Ectodermal cell (in vitro differentiated cells): Measurements from ENCODE around the gene KLHL29.

Experiments used
- H3K27ac ChIP-seq: 2 replicates; pipeline ENCODE4 v1.7.0; 2013; ENCODE audit warnings: mild to moderate bottlenecking, low read depth, low read length; ENCODE audit not compliant: insufficient read depth, poor library complexity, severe bottlenecking
- H3K27me3 ChIP-seq: 2 replicates; pipeline ENCODE4 v1.7.0; 2013; ENCODE audit warnings: mild to moderate bottlenecking, low read length; ENCODE audit not compliant: insufficient read depth, control insufficient read depth, poor library complexity, severe bottlenecking
- H3K36me3 ChIP-seq: one replicate; pipeline ENCODE4 v1.7.0; 2013; ENCODE audit warnings: low read length; ENCODE audit not compliant: control insufficient read depth, insufficient read depth
- H3K4me1 ChIP-seq: one replicate; pipeline ENCODE4 v1.7.0; 2013; ENCODE audit warnings: low read length; ENCODE audit not compliant: control insufficient read depth, insufficient read depth
- H3K4me3 ChIP-seq: 2 replicates; pipeline ENCODE4 v1.7.0; 2013; ENCODE audit warnings: low read depth, low read length, control low read depth; ENCODE audit not compliant: insufficient read depth
- H3K9me3 ChIP-seq: 2 replicates; pipeline ENCODE4 v1.7.0; 2013; ENCODE audit warnings: mild to moderate bottlenecking, low read length, moderate library complexity; ENCODE audit not compliant: control insufficient read depth
- whole genome bisulfite sequencing, 2 experiments: methylation state at CpG; one replicate each; pipeline ENCODE4 v1.1.7; 2013; ENCODE audit warnings: missing lambda C conversion rate in 2 of 2; 5-methylcytosine and 5-hydroxymethylcytosine counted together

Gene KLHL29

GRCh38 chr2:23630961-23631360, 246.0 kb downstream of the KLHL29 start:
- H3K4me3 ChIP-seq, result no peak overlapping the region
- peaks cover 18% of the 10 kb centered on the region for H3K4me1 ChIP-seq
- H3K36me3 ChIP-seq, result no peaks in the 10 kb centered on the region
- no peaks in the 10 kb centered on the region for H3K9me3 ChIP-seq
- no peak overlapping the region for H3K27ac ChIP-seq
- H3K27me3 ChIP-seq, result no peaks in the 10 kb centered on the region
- WGBS, 2 experiments, result 94 to 96% methylated on average over 5 to 6 of the region's 7 CpGs

- Histone ChIP-seq H3K27me3 (no peaks in the 10 kb centered on the region), H3K4me1 (peaks cover 18% of the 10 kb centered on the region), H3K9me3 (no peaks in the 10 kb centered on the region), H3K27ac (no peak overlapping the region), H3K4me3 (no peak overlapping the region), H3K36me3 (no peaks in the 10 kb centered on the region)
- WGBS, 2 experiments, result 89 to 92% methylated on average over 11 of the region's 11 CpGs
These were observed 246.4 kb downstream of the KLHL29 start for GRCh38 chr2:23631389-23631788.

DNA sequence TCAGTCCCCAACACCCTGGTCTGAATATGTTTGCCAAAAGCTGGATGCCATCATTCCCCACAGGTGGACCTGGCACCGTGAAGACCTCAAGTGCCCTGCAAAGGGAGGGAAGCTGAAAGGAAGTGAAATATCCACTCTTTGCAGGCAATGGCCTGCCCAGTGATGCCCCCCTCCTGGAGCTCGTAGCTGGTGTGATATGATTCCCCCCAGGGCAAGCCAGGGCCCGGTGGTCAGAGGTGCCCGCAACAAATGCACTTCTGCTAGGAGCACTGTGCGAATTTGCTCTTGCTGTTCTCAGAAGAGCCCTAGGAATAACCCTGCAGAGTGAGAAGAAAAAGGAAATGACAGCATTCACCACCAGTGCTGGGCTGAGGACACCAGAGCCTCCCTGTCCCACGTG, 247.4 kb downstream of the KLHL29 start:
- Histone ChIP-seq H3K36me3 (no peaks in the 10 kb centered on the region), H3K9me3 (no peaks in the 10 kb centered on the region), H3K4me3 (no peak overlapping the region), H3K27me3 (no peaks in the 10 kb centered on the region), H3K27ac (no peak overlapping the region), H3K4me1 (peaks cover 21% of the 10 kb centered on the region)
- whole genome bisulfite sequencing, 2 experiments, result 78% methylated on average over 6 of the region's 6 CpGs

GRCh38 chr2:23632831-23633395, 247.9 kb downstream of the KLHL29 start:
- no peaks in the 10 kb centered on the region for H3K27me3 ChIP-seq
- H3K4me1 ChIP-seq, result peaks cover 24% of the 10 kb centered on the region
- no peaks in the 10 kb centered on the region for H3K9me3 ChIP-seq
- H3K27ac ChIP-seq, result no peak overlapping the region
- no peaks in the 10 kb centered on the region for H3K36me3 ChIP-seq
- H3K4me3 ChIP-seq, result no peak overlapping the region
- WGBS, 2 experiments, result 94 to 97% methylated on average over 5 of the region's 5 CpGs

DNA sequence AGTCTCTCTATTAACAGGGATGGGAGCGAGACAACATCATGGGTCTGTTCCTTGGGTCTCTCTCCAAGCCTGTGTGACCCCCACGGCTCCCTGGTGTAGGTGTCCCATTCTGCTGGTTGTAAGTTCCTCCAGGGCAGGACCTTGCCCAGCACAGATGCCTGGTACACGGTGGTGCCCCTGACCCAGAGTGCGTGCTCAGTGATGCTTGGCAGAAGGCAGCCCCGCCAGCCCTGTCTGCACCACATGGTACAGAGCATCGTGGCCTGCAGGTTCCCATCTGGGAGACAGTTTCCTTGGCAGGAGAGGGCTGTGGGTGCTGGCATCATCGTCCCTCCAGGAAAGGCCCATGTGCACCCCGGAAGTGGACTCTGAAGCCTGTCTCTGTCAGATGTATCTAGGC, 249.0 kb downstream of the KLHL29 start:
- H3K36me3 ChIP-seq, result no peaks in the 10 kb centered on the region
- H3K27ac ChIP-seq, result no peak overlapping the region
- no peaks in the 10 kb centered on the region for H3K27me3 ChIP-seq
- 93 to 96% methylated on average over 8 of the region's 8 CpGs for WGBS, 2 experiments
- peaks cover 21% of the 10 kb centered on the region for H3K4me1 ChIP-seq
- H3K9me3 ChIP-seq, result no peaks in the 10 kb centered on the region
- H3K4me3 ChIP-seq, result no peak overlapping the region

DNA sequence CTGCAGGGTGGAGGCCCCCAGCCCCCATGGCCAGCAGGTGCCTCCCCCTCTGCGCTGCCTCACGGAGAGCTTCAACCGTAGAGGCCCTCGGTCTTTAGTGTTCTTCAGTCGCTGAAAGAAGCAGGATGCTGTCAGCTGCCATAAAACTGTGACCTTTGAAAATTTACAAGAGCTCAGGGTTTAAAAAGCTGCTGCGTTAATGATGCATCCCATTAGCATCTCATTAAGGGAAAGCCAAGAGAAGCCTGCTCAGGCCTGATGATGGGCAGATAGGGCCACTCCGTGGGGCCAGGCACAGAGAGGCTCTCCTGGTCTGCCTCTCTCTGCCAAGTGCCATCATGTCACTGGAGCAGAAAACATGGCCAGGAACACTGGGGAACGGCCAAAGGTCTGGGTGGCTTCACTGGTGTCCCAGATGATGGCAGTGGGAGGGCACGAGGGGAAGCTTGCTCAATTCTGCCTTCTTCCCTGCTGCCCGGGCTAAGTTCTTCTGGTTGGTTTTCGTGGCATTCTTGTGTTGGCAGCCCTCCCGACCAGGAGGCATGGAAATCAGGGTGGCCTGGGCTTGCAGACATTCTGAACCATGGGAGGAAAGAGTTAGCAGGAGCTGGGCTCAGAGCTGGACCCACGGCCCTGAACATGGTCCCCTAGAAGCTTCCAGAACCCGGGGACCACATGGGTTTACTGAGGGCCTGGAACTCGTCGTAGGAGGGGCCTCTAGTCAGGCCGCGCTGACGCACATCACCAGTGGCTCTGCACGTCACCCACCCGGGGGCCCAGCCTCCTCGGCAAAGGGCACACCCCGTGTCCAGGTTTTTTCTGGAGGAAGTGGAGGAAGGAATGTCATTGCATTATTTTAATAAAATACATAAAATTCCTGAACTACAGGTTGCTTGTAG, 250.7 kb downstream of the KLHL29 start:
- no peak overlapping the region for H3K4me3 ChIP-seq
- H3K27ac ChIP-seq, result no peak overlapping the region
- no peaks in the 10 kb centered on the region for H3K36me3 ChIP-seq
- WGBS, 2 experiments, result 93 to 95% methylated on average over 22 of the region's 23 CpGs
- peaks cover 12% of the 10 kb centered on the region for H3K4me1 ChIP-seq
- no peaks in the 10 kb centered on the region for H3K27me3 ChIP-seq
- no peaks in the 10 kb centered on the region for H3K9me3 ChIP-seq

DNA sequence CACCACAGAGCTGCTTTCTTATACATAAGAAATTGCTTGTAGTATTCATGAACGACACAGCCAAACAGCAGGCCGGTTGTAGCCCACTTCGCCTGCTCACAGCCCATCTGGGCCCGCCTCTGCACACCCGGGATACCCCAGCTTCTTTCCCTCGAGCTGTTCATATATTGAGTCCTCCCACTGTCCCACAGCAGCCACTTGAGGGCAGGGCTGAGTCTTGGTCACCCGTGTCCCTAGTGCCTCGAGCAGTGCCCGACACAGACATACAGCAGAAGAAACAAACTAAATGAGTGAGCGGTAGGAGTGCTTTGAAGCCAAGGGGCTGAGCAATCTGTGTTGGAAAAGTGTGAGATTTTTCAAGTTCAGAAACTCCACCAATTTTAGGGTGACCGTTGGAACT, 251.4 kb downstream of the KLHL29 start:
- H3K9me3 ChIP-seq, result no peaks in the 10 kb centered on the region

GRCh38 chr2:23637011-23637778, 252.2 kb downstream of the KLHL29 start:
- 74% methylated on average over 14 of the region's 14 CpGs for WGBS, 2 experiments
- Histone ChIP-seq H3K27me3 (no peaks in the 10 kb centered on the region), H3K4me1 (peaks cover 12% of the 10 kb centered on the region), H3K36me3 (no peaks in the 10 kb centered on the region), H3K9me3 (no peaks in the 10 kb centered on the region), H3K4me3 (no peak overlapping the region), H3K27ac (no peak overlapping the region)

More for the DNA sequence above, 251.4 kb downstream of the KLHL29 start:
- H3K36me3 ChIP-seq, result no peaks in the 10 kb centered on the region
- no peaks in the 10 kb centered on the region for H3K27me3 ChIP-seq
- H3K27ac ChIP-seq, result no peak overlapping the region
- 79 to 85% methylated on average over 11 of the region's 11 CpGs for WGBS, 2 experiments
- no peak overlapping the region for H3K4me3 ChIP-seq
- peaks cover 12% of the 10 kb centered on the region for H3K4me1 ChIP-seq

DNA sequence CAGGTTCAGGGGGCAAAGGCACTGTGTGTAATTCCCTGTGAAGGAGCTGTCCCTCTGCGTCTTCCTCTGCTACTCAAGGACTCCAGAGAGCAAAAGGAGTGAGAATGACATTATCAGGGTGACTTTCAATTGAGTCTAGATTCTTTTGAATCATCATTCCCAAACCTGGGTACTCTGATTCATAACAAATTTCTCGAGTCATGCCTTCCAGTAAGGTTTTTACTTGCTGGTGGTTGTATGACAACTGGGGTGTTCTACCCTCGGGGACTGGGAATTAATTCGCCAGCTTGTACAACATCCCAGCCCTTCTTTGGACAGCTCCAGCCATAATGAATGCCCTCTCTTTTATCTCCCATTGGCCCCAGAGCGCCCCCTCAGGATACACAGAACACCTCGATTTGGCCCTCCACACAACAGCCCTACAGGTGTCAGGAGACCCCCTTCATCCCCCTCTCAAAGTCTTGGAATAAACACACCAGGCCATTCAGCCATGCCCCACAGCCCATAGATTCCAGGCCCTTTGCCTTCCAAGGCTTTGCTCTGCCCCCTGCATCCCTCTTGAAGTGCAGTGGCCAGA, 254.5 kb downstream of the KLHL29 start:
- whole genome bisulfite sequencing, 2 experiments, result 91 to 92% methylated on average over 6 of the region's 6 CpGs
- Histone ChIP-seq H3K27me3 (no peaks in the 10 kb centered on the region), H3K4me3 (no peak overlapping the region), H3K27ac (no peak overlapping the region), H3K9me3 (no peaks in the 10 kb centered on the region), H3K4me1 (peaks cover 15% of the 10 kb centered on the region), H3K36me3 (no peaks in the 10 kb centered on the region)

DNA sequence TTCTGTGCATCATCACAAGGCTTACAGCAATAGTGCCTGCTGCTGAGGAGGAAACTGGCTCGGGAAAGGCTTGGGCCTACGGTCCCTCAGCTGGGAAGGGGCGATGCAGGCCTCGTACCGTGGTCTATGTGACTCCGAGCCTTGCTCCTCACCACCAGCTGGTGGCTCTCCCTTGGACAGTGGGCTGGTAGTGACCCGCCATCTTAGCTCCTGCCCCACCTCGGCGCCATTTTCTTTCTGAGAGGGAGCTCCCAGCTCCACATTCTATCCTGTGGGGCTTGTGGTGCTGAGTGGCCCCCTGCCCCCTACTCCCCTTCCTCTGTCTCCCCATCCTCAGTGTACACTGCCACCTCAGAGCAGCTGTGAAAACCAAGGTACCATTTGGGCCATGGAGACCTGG, 255.7 kb downstream of the KLHL29 start:
- no peak overlapping the region for H3K27ac ChIP-seq
- WGBS, 2 experiments, result 95 to 97% methylated on average over 9 of the region's 9 CpGs
- peaks cover 24% of the 10 kb centered on the region for H3K4me1 ChIP-seq
- no peaks in the 10 kb centered on the region for H3K36me3 ChIP-seq
- H3K27me3 ChIP-seq, result no peaks in the 10 kb centered on the region
- H3K4me3 ChIP-seq, result no peak overlapping the region
- no peaks in the 10 kb centered on the region for H3K9me3 ChIP-seq
